GM08714 (cell line): ENCODE results near the gene ATP4B.

ENCODE experiments used
- H3K4me3 ChIP-seq: fragments of 200-500 bp; sonication (Bioruptor generic); 2 replicates; pipeline ENCODE4 v1.5.1; 2014; ENCODE audit warnings: mild to moderate bottlenecking, low read length, inconsistent platforms
- ZNF274 ChIP-seq: IDR thresholded peaks from 2 replicates; pipeline ENCODE4 v1.6.1; 2012; ENCODE audit warnings: mild to moderate bottlenecking, low read depth, low read length

Gene ATP4B

DNA sequence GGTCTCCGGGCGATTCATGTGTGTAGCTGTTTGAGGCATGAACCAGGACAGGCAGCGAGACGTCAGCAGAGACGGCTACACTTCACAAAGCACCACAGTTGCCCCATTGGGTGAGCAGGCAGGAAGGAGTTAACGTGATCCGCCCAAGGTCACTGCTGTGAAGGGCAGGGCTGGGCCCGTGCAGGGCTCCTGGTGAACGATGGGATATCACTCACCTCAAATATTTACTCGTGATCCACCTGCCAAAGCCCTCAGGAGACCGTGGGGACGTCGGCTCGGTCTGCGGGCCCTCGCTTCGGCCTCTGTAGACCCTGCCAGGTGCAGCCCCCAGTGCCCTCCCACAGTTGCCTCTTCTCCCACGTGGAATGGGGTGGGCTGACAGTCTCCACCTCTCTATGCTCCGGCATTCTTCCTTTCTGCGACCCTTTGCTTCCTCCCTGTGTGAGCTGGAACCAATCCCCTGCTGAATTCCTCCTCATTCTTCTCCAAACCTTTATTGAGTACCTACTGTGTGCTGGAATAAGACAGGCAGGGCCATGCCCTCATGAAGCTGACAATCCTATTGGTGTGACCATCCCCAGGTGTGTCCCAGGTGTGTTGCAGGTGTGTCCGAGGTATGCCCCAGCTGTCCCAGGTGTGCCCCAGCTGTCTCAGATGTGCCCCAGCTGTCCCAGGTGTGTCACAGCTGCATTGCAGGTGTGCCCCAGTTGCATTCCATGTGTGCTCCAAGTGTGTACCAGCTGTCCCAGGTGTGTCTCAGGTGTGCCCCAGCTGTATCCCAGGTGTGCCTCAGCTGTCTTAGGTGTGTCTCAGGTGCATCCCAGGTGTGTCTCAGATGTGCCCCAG is 7.0 kb upstream of the ATP4B start:
- no peak for TF ChIP-seq ZNF274
- H3K4me3 ChIP-seq = no peak overlapping the region

DNA sequence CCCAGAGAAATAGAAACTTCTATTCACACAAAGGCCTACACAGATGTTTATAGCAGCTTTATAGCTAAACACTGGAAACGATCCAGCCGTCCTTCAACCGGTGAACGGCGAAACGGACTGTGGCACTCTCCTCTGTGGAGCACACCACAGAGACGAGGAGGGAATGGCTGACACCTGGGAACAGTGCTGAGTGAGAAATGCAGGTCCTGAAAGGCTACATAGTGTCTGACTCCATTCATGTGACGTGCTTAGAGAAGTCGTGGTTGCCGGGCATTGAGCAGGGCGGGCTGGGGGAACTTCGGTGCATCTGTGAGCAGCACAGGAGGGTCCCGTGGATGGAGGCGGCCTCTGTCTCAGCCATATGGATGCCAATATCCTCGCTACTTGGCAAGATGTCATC is 5.9 kb upstream of the ATP4B start:
- no peak for TF ChIP-seq ZNF274
- H3K4me3 ChIP-seq = no peak overlapping the region

DNA sequence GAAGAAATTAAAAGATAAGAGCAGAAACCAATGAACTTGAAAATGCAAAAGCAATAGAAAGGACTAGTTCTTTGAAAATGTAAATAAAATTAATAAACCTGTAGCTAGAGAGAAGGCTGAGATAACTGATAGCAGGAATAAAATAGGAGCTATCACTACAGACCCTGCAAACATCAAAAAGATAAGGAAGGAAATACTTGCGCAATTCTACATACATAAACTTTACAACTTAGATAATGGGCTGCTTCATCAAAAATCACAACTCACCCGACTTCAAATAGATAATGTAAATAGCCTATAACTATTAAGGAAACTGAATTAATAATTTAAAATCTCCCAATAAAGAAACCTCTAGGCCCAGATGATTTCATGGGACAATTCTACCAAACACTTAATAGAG is 3.5 kb upstream of the ATP4B start:
- H3K4me3 ChIP-seq = no peak overlapping the region
- TF ChIP-seq ZNF274 = no peak

DNA sequence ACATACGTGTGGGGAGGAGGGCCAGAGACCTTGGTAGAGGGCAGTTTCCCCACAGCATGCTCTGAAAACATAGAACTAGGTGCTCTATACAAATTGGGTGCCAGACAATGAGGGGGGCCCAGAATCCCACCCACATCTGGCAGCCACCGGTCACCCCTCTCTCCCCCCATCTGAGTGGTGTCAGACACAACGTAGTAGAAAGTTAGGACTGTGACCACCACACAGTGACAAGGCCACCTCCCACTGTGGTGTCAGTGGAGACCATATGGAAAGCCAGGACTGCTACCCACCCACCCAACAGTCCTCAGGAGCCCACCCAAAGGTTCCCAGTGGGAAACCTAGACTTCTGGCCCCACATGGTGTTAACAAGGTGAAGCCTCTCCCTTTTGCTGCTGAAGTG is 2.1 kb upstream of the ATP4B start:
- no peak for TF ChIP-seq ZNF274
- H3K4me3 ChIP-seq = no peak overlapping the region

DNA sequence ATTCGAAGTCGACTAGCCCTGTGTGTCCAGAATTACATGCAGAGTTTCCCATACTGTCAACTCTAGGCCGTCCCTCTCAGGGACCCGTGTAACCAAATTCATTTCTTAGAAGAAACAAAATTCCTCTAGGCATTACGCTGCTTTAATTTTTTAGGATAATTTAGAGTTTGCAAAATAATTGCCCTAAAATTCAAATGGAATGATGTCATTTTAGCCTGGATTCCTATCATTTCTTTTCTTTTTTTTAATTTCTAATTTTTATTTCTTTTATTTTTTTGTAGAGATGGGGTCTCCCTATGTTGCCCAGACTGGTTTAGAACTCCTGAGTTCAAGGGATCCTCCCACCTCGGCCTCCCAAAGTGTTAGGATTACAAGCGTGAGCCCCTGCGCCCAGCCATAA is 1.3 kb upstream of the ATP4B start:
- no peak overlapping the region for H3K4me3 ChIP-seq
- TF ChIP-seq ZNF274 = no peak

DNA sequence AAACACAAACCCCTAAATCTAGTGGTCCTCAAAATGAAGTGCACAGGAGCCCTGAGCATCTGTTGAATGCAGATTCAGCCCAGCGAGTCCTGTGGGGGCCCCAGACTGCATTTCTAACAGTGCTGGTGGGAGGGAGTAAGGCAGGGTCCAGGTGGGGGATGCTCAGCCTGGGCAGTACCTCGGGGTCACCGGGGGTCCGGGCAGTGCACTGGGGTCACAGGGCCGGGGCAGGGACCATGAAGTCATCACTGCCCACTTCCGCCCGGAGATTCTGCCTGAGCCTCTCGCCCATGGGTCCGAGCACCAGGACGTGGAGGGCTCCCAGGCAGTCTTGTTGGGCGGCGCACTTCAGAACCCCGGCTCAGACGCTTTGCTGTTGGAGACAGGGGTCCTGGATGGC is 838 bp upstream of the ATP4B start:
- no peak overlapping the region for H3K4me3 ChIP-seq
- no peak for TF ChIP-seq ZNF274

DNA sequence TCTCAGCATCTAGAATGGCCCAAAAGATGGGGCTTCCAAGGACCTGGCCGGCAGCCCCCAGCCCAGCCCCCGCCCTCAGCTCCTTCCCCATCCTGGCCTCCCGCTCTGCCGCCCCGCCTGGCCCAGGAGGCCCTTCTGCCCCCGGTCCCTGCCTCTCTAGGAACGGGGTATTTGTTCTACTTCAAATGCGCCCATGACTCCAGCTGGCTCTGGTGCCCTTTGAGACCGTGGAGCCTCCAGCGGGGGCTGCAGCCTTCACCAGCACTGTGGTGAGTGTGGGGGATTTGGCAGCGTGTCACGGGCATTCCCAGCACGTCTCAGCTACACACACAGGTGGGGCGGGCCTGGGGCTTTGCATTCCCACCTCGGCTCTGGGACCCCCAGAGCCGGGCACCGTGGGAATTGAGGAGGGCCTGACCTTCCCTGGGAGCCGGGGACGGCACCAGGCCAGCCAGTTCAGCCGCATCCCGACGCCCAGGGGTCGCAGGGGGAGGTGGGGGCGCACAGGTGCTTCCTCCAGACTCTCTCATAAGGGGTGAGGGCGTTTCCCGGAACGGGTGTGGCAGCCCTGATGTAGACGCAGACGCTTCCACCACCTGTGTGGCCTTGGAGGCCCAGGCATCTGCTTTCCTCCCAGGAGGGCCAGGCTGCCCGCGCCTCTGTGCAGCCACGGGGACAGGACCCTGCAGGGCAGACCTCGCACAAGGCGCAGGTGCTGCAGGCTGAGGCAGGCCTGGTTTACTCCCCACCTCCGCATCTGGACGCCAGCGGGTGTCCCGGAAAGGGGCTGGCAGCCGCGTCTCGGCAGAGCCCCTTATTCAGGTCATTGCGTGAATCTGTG is 947 bp downstream of the ATP4B start:
- TF ChIP-seq ZNF274 = no peak
- H3K4me3 ChIP-seq = no peak overlapping the region

DNA sequence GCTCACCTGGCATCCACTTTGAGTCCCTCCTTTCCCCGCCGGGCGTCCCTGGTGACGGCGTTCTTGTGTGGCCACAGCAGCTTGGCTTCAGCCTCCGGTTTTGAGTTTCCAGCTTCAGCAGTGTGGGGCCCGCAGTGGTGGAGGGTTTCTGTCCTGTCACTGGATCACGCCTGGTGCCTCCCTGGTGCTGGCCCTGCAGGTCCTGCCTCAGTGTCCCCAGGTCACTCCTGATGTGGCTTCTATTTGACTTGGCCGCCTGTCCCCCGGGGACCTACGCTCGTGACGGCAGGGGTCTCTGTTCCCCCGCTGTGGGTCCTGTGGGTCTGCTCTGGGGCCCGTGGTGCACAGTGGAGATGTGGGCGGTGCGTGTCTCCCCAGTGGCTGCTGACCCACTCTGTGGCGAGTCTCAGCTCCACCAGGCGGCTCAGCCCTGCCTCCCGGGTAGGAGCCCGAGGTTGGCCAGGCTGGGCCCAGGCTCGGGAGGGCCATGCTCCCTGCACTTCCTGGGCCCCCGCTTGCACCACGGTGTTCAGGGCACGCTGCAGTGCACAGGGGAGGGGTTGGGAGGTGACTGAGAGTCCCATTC is 1.9 kb downstream of the ATP4B start:
- no peak overlapping the region for H3K4me3 ChIP-seq
- no peak for TF ChIP-seq ZNF274

DNA sequence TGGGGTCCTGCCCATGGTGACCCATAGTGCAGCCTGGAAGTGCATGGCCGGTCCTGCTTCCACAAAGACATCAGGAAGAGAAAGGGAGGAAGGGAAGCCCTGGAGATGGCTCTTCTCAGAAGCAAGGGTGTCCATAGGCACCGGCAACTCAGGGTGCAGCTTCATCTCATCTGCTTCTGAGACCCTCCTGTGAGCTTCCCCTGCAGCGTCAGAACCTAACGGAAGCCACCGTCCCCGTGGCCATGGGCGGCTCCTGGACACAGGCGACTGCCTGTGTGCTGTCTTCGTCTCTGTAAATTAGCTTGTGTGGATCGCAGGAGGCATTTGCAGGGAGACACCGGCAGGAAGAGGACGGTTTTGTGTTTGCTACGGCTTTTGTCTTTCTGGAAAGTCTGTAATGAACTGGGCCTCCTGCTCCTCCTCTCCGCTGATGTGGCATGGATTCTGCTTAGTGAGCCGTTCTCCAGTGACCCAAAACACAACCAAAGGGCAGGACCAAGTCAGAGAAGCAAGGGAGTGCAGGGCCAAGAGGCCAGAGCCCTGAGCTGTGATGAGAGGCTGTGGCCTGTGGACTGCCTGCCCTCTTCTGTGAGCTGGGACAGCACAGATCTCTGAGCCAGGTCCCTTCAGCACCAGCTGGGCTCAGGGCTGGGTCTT is 2.5 kb downstream of the ATP4B start:
- no peak overlapping the region for H3K4me3 ChIP-seq
- TF ChIP-seq ZNF274 = no peak

DNA sequence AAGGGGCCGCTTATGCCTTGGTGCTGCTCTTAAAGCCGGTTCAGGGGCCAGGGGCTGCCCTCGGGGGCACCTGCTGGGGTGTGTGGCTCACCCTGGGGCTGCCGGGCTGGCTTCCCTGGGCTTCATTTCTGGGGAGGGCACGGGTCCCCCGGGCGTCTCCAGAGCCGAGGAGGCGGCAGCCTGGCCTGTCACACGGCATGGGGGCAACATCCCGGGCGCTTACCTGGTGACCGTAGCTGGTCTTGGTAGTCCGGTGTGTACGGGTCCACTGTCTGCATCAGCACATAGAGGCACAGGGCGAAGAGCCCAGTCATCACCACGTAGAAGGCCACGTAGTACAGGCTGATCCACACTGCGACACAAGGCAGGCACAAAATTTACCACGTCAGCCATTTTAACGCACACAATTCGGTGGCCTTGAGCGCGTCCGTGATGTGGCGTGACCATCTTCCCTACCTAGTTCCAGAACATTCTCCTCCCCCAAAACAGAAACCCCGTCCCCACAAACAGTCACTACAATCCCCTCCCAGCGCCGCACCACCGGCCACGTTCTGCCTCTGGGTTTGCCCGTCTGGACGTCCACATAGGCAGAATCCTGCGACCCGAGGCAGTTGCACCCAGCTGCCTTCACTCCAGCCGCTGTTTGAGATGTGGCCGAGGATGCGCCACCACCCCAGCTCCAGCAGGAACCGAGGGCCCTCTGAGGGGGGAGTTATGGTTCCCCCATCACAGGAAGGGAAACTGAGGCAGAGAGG is 3.2 kb downstream of the ATP4B start:
- TF ChIP-seq ZNF274 = no peak
- H3K4me3 ChIP-seq = no peak overlapping the region

DNA sequence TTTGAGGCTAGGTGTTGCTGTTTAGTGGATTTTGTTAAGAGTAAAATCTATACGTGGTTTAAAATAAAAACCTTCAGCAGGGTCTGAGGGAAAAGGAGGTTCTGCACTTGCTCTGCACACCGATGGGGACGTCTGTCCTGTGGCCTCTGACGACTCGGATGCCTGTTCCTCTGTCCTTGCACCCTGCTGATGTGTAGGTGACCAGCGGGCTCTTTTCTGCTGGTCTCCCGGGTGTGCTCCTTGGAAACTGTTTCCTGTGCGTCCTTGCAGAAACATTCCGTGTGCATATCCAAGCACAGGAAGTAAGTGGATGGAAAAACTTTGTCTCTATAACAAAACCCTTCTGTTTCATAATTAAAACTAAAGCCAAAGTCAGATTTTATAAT is 3.8 kb downstream of the ATP4B start:
- H3K4me3 ChIP-seq = no peak overlapping the region
- no peak for TF ChIP-seq ZNF274

DNA sequence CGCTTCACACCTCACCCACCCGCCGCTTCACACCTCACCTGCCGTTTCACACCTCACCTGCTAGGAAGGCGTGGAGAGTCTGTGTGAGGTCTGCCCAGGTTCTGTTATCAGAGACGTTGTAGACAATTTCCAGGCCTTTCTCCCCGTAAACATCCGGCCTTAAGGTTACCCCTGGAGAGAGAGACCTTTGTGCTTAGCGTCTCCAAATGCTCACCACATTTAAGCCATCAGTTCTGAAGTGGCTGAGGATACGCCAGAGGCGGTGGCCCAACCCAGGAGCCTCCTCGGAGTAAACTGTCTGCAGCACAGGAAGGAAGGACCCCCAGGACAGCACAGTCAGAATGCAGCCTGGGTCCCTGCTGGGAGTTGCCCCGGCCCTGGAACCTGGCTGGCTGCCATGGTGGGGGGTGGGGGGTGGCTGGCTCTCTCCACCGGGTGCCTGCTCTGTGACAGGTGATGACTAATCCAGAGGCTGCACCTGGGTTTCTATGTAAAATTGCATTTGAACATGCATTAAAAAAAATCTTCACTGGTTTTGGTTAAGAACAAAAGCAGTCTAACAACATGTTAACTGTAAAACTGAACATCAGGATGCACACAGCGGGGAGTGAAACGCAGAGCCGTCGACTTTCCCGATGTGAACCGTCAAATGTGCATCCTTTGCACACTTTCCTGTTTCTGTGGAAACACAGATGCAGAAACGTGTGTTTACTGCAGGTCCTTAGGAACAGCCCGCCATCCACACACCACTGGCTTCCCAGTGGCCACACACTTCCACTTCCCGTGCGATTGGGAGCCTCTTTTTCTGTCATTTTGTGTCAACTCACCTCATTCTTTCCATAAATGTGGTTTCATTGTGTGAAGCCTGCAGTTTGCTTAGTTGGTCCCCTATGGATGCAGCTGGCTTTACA is 4.5 kb downstream of the ATP4B start:
- no peak overlapping the region for H3K4me3 ChIP-seq
- TF ChIP-seq ZNF274 = no peak
